ENCODE data around the gene SCNN1A.

Gene SCNN1A

DNA sequence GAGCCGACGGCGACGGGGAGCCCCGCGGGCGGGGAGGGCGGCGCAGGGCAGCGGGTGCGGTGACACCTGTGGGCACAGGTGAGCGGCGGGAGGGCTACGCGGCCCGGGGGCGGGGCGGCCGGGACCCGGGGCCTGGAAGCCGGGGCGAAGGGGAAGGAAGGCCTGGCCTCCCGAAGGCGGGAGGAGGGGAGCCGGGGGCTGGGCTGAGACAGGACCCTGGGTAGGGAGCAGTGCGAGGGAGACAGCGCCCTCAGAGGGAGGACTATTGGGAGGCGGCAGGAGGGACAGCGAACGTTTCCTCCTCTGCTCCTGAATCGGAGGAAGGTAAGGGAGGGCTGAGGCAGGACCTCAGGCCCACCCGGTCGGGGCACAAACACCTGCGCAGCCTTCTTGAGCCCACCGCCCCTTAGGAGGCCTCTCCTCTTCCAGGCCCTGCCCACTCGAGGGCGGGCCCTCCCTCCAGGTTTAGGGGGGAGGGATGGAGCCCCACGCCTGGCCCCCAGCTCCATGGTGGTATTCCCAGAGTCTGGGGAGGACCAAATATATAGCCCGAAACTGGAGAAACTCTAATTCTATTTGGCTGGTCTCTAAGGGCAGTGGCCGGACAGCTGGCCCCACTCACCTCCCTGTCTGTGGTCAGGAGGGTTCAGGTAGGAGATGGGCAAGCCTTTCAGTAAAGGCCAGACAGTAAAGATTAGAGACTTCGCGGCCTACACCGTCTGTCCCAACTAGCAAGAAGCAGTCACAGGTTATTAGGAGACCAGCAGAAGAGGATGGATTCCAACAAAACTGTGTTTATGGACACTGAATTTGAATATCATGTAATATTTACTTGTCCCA is 64.4 kb downstream of the SCNN1A start:
- TF ChIP-seq GABPA (IDR thresholded peaks at IDR 0.05; ENCODE audit: low read depth) (no peak), SPI1 (IDR thresholded peaks at IDR 0.05; ENCODE audit: borderline replicate concordance, low read depth) (no peak), POLR2AphosphoS5 (IDR thresholded peaks at IDR 0.05; ENCODE audit: low read depth) (no peak), CTCF (IDR thresholded peaks at IDR 0.05; ENCODE audit: insufficient read depth, low read length) (no peak)
- TF ChIP-seq, protein P1, sequence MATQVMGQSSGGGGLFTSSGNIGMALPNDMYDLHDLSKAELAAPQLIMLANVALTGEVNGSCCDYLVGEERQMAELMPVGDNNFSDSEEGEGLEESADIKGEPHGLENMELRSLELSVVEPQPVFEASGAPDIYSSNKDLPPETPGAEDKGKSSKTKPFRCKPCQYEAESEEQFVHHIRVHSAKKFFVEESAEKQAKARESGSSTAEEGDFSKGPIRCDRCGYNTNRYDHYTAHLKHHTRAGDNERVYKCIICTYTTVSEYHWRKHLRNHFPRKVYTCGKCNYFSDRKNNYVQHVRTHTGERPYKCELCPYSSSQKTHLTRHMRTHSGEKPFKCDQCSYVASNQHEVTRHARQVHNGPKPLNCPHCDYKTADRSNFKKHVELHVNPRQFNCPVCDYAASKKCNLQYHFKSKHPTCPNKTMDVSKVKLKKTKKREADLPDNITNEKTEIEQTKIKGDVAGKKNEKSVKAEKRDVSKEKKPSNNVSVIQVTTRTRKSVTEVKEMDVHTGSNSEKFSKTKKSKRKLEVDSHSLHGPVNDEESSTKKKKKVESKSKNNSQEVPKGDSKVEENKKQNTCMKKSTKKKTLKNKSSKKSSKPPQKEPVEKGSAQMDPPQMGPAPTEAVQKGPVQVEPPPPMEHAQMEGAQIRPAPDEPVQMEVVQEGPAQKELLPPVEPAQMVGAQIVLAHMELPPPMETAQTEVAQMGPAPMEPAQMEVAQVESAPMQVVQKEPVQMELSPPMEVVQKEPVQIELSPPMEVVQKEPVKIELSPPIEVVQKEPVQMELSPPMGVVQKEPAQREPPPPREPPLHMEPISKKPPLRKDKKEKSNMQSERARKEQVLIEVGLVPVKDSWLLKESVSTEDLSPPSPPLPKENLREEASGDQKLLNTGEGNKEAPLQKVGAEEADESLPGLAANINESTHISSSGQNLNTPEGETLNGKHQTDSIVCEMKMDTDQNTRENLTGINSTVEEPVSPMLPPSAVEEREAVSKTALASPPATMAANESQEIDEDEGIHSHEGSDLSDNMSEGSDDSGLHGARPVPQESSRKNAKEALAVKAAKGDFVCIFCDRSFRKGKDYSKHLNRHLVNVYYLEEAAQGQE (IDR thresholded peaks at IDR 0.05; ENCODE audit: insufficient replicate concordance, low read depth) = no peak
- DNase-seq (ENCODE audit: low read depth in 1 of 2, low spot score in 1 of 2) = no peak
- H3K4me3 ChIP-seq (replicated peaks; ENCODE audit: insufficient read depth, low read length) = no peak overlapping the region
- H3K27ac ChIP-seq (replicated peaks) = no peak overlapping the region
- H3K27me3 ChIP-seq (ENCODE audit: insufficient read depth, poor library complexity, severe bottlenecking) = peaks cover 12% of the 10 kb centered on the region

DNA sequence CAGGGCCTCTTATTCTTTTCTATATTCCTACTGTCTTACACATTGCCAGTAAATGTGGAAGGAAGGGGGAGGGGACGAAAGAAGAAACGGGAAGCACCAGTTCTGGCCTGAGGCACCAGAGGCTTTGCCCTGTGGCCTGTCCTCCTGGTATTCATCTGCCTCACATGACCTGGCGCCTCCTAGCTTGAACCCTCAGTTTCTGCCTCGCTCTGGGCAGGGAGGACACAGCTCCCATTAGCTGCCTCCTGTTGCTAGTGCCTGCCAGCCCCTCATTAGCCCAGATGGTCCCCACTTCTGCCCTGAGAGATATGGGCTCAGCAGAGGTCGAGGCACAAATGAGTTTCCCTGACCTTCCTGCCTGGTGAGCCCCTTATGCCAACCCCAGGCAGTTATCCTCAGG is 67.8 kb downstream of the SCNN1A start:
- no peak overlapping the region for H3K4me3 ChIP-seq (replicated peaks; ENCODE audit: insufficient read depth, low read length)
- peaks cover 15% of the 10 kb centered on the region for H3K27me3 ChIP-seq (ENCODE audit: insufficient read depth, poor library complexity, severe bottlenecking)
- DNase-seq (ENCODE audit: low read depth in 1 of 2, low spot score in 1 of 2) = no peak
- H3K27ac ChIP-seq (replicated peaks) = no peak overlapping the region
- TF ChIP-seq GABPA (IDR thresholded peaks at IDR 0.05; ENCODE audit: low read depth) (no peak), SPI1 (IDR thresholded peaks at IDR 0.05; ENCODE audit: borderline replicate concordance, low read depth) (peak; percentile 8; the same call in 1 of the 2 replicates)

- Histone ChIP-seq H3K27ac (replicated peaks) (no peak overlapping the region), H3K4me3 (replicated peaks; ENCODE audit: insufficient read depth, low read length) (no peak overlapping the region)
- no peak for TF ChIP-seq POLR2AphosphoS5 (IDR thresholded peaks at IDR 0.05; ENCODE audit: low read depth)
These were observed 68.7 kb downstream of the SCNN1A start for GRCh38 chr12:6306599-6307220.

GRCh38 chr12:6306151-6306550 is 69.2 kb downstream of the SCNN1A start:
- TF ChIP-seq GABPA (IDR thresholded peaks at IDR 0.05; ENCODE audit: low read depth) (no peak), SPI1 (IDR thresholded peaks at IDR 0.05; ENCODE audit: borderline replicate concordance, low read depth) (no peak), CTCF (IDR thresholded peaks at IDR 0.05; ENCODE audit: insufficient read depth, low read length) (no peak), POLR2AphosphoS5 (IDR thresholded peaks at IDR 0.05; ENCODE audit: low read depth) (no peak)
- TF ChIP-seq, protein P1 (IDR thresholded peaks at IDR 0.05; ENCODE audit: insufficient replicate concordance, low read depth) = no peak
- no peak overlapping the region for H3K4me3 ChIP-seq (replicated peaks; ENCODE audit: insufficient read depth, low read length)
- no peak overlapping the region for H3K27ac ChIP-seq (replicated peaks)
- DNase-seq (ENCODE audit: low read depth in 1 of 2, low spot score in 1 of 2) = no peak
- H3K27me3 ChIP-seq (ENCODE audit: insufficient read depth, poor library complexity, severe bottlenecking) = peaks cover 11% of the 10 kb centered on the region

More at GRCh38 chr12:6306599-6307220, 68.7 kb downstream of the SCNN1A start:
- peaks cover 15% of the 10 kb centered on the region for H3K27me3 ChIP-seq (ENCODE audit: insufficient read depth, poor library complexity, severe bottlenecking)
- no peak for DNase-seq (ENCODE audit: low read depth in 1 of 2, low spot score in 1 of 2)

All from HL-60 (cell line).